ENCODE data around the gene CA5B.
"Not testable (repeated sequence)": the region's sequence is repeated elsewhere in the genome, so short reads cannot be mapped to it uniquely, and the experiment has no call there.

Gene CA5B

GRCh38 chrX:15737959-15738902, at the start of gene CA5B:
Gene CA5B (plus strand): TSS chrX:15738270. CDS start chrX:15750024, 11,754 bp downstream.
- DNase-seq, result peak; percentile 98

- DNase-seq, result no peak
These were observed 43.1 kb upstream of the CA5B start for GRCh38 chrX:15694941-15695451.

GRCh38 chrX:15696516-15696915, 41.6 kb upstream of the CA5B start:
- no peak for DNase-seq

- no peak for DNase-seq
These were observed 35.3 kb upstream of the CA5B start for GRCh38 chrX:15702488-15703371.

- DNase-seq, result not testable (repeated sequence)
These were observed 34.3 kb upstream of the CA5B start for GRCh38 chrX:15703809-15704208.

- DNase-seq, result not testable (repeated sequence)
These were observed 33.8 kb upstream of the CA5B start for GRCh38 chrX:15704273-15704672.

GRCh38 chrX:15714529-15714928, 23.5 kb upstream of the CA5B start:
- no peak for DNase-seq

GRCh38 chrX:15718283-15718970, 19.6 kb upstream of the CA5B start:
- no peak for DNase-seq

- no peak for DNase-seq
These were observed 18.6 kb upstream of the CA5B start for GRCh38 chrX:15719324-15719968.

- no peak for DNase-seq
These were observed 16.2 kb upstream of the CA5B start for GRCh38 chrX:15721911-15722310.

GRCh38 chrX:15723887-15724517, 14.1 kb upstream of the CA5B start:
- DNase-seq, result no peak

GRCh38 chrX:15724911-15725310, 13.2 kb upstream of the CA5B start:
- DNase-seq, result no peak

- not testable (repeated sequence) for DNase-seq
These were observed 6.7 kb upstream of the CA5B start for GRCh38 chrX:15731368-15731767.

GRCh38 chrX:15737190-15737958, 696 bp upstream of the CA5B start:
- no peak for DNase-seq

- DNase-seq, result no peak
These were observed 1.8 kb downstream of the CA5B start for GRCh38 chrX:15739886-15740285.

- DNase-seq, result no peak
These were observed 6.3 kb downstream of the CA5B start for GRCh38 chrX:15744181-15744867.

GRCh38 chrX:15745179-15745578, 7.1 kb downstream of the CA5B start:
- DNase-seq, result no peak

GRCh38 chrX:15746651-15747050, 8.6 kb downstream of the CA5B start:
- DNase-seq, result not testable (repeated sequence)

GRCh38 chrX:15747626-15748173, 9.6 kb downstream of the CA5B start:
- no peak for DNase-seq

- no peak for DNase-seq
These were observed 10.8 kb downstream of the CA5B start for GRCh38 chrX:15748841-15749240.

Data from activated CD4-positive, alpha-beta T cell treated with anti-CD3 and anti-CD28 coated beads, Interleukin-2, Interleukin-6, amounts not matched to agents 100 ng/mL and 50 ng/mL, durations not matched to agents 16 hours and 8 hours (primary cell).